Naive thymus-derived CD8-positive, alpha-beta T cell (primary cell): ENCODE measurements around the gene TRMU. TPM values are rescaled to one million over a fixed set of nuclear protein-coding genes. Genes with fewer than 3 reads are reported as not detected.

ENCODE experiments used
- ATAC-seq, 2 donors: fragments of 150-1000 bp; cut with Tn5 transposase in 1 of 2; sonication (Bioruptor Pico), chemical (Tn5 transposase) in 1 of 2; 1 replicate in 1 of 2; 2 replicates in 1 of 2; pipeline ENCODE4 v1.10.0; 2021; ENCODE audit warnings: mild to moderate bottlenecking in 2 of 2, moderate library complexity in 2 of 2
- POLR2A ChIA-PET: fragments of 350-600 bp; sonication (Branson Sonifier 250); formaldehyde crosslinking; loops from one replicate; lab custom pipeline; 2021; ENCODE audit warnings: antibody characterized with exemption; lab: Charles Lee
- DNase-seq, 10 donors: peaks; one replicate each; pipeline versions ENCODE4 v3.0.0 to v3.0.0-alpha.2; 2020 to 2022
- H3K27ac Mint-ChIP-seq, 10 donors: one replicate each; pipeline ENCODE4 v1.8.0; 2020 to 2022; ENCODE audit warnings: mild to moderate bottlenecking in 10 of 10, mixed read lengths in 10 of 10, moderate library complexity in 4 of 10, inconsistent platforms in 1 of 10
- H3K27me3 Mint-ChIP-seq, 5 donors: one replicate each; pipeline ENCODE4 v1.8.0; 2021 to 2022; ENCODE audit warnings: mixed read lengths in 5 of 5
- H3K36me3 Mint-ChIP-seq, 3 donors: one replicate each; pipeline ENCODE4 v1.8.0; 2020 to 2022; ENCODE audit warnings: mixed read lengths in 3 of 3, mild to moderate bottlenecking in 2 of 3, inconsistent platforms in 1 of 3
- H3K4me1 Mint-ChIP-seq, 4 donors: one replicate each; pipeline ENCODE4 v1.8.0; 2021 to 2022; ENCODE audit warnings: mixed read lengths in 4 of 4
- H3K4me3 Mint-ChIP-seq, 10 donors: one replicate each; pipeline ENCODE4 v1.8.0; 2020 to 2022; ENCODE audit warnings: mild to moderate bottlenecking in 10 of 10, mixed read lengths in 10 of 10, moderate library complexity in 6 of 10, inconsistent platforms in 1 of 10
- H3K9me3 Mint-ChIP-seq, 9 donors: one replicate each; pipeline ENCODE4 v1.8.0; 2020 to 2022; ENCODE audit warnings: mixed read lengths in 9 of 9, mild to moderate bottlenecking in 3 of 9, inconsistent platforms in 1 of 9, moderate library complexity in 1 of 9
- polyA plus RNA-seq, 3 donors: library from polyadenylated mRNA; unstranded; fragments of 300-500 nt; fragmentation: Illumina TruSeq; gene quantifications; one replicate each; pipeline ENCODE4 v1.2.3, GENCODE V29; 2021
- total RNA-seq, 8 experiments: library from RNA in 2 of 8; stranded (reverse) in 2 of 8; gene quantifications; one replicate each; pipeline ENCODE4 v1.2.3 and lab custom pipeline; 2021 to 2026

Gene TRMU
- total and polyA plus RNA-seq, 5 experiments from 2014 or later, result 14.6 to 91.7 (median 17.3) TPM

DNA sequence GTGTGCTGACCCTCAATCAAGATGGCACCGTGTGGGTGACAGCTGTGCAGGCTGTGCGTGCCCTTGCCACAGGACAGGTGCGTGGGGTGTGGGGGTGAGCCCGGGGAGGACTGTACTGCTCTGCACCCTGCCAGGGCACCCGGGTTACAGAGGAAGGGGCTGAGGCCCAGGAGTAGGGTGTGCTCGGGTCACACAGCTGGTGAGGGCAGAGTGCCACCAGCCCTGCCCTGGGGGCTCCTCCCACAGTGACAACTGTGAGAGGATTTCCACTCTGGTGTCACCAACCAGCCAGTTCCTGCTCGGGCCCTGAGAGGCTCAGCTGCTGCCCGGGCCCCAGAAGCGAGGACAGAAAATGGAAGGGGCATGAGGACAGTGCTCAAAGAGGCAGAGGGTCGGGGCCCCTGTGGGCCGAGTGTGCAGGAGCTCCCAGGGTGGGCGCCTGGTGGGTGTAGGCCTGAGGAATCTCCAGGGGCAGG is 20.5 kb downstream of the TRMU start:
- H3K4me3 Mint-ChIP-seq, result no peak overlapping the region
- POLR2A ChIA-PET, result no interaction called here
- H3K36me3 Mint-ChIP-seq, result peaks cover 4 to 42% (median 5%) of the 10 kb centered on the region in 3 donors
- peaks cover 0 to 10% (median 2%) of the 10 kb centered on the region in 4 donors for H3K4me1 Mint-ChIP-seq
- no peak for ATAC-seq
- no peak for DNase-seq
- no peaks in the 10 kb centered on the region for H3K27me3 Mint-ChIP-seq
- no peak overlapping the region for H3K27ac Mint-ChIP-seq
- H3K9me3 Mint-ChIP-seq, result peaks cover 0 to 9% (median 6%) of the 10 kb centered on the region in 9 donors

DNA sequence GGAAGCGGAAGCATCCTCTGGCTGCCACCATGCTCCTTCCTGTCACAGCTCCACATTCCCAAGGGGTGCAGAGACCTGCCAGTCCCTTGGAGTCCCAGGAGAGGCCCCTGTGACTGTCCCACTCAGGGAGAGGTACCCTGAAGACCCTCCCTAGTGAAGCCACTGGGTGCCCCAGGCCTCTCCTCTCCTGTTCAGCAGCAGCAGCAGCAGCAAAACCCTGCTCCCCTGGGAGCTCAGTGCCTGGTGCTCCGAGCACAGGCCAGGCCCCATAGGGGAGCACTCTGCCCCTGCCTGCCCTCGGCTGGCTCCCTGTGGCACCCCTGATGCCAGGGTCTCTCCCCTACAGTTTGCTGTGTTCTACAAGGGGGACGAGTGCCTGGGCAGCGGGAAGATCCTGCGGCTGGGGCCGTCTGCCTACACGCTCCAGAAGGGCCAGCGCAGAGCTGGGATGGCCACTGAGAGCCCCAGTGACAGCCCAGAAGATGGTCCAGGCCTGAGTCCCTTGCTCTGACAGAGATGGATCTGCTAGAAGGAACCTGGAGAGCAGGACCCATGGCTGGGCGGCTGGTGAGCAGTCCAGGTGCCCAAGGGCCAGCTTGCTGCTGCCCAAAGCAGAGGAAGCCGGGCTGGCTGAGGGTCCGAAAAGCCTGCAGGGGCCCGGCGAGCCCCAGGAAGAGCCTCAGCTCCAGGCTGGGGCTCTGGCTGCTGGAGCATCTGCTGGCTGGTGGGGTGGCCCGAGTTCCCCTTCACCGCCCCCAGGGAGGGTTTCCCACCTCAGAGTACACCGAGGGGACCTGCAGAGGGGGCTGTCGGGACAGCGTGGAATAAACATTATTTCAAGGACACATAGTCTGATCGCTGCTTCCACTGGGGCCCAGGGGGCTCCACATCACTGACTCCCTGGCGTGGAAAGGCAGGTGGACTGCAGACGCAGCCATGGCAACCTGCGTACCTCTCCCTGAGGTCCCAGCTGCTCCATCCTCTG is 21.3 kb downstream of the TRMU start:
- no peak for ATAC-seq
- Mint-ChIP-seq H3K4me3 (no peak overlapping the region), H3K27ac (no peak overlapping the region), H3K4me1 (peaks cover 0 to 10% (median 2%) of the 10 kb centered on the region in 4 donors), H3K36me3 (peaks cover 4 to 35% (median 5%) of the 10 kb centered on the region in 3 donors), H3K27me3 (no peaks in the 10 kb centered on the region), H3K9me3 (peaks cover 0 to 10% (median 6%) of the 10 kb centered on the region in 9 donors)
- POLR2A ChIA-PET, result no interaction called here
- no peak for DNase-seq

DNA sequence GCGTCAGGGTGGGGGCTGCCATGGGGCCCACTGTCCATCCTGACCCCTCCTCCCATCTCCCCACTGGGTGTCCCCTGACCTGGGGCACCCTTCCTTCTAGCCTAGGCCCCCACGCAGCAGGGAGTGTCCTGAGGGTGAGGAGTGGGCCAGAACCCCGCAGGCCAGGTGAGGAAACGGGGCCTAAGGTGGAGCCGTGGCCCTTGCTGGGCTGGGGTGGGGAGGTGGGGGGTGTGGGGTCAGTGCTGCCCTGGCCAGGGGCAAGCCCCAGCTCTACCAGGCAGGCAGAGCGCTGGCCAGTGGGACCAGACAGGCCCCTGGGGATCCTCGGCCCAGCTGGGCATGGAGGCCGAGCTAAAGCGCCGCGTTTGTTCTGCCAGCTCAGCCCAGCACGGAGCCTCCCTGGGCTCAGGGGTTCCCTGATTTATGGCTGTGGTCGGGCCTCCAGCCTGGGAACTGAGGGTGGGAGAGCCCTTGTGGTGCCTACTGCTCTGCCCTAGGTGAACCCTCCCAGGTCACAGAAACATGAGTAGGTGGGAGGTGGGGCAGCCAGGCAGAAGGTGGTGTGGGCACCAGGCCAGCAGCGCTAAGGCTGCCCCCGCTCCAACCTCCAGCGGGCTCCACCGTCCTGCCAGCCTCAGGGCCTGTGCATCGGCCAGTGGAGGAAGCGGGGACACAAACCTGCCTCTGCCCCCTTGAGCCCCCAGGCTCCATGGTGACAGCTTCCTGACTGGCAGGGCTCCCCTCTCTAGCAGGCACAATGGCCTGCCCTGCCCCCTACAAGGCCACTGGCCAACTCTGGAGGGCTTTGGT is 22.4 kb downstream of the TRMU start:
- DNase-seq (no peak), ATAC-seq (no peak)
- peaks cover 0 to 12% (median 4%) of the 10 kb centered on the region in 4 donors for H3K4me1 Mint-ChIP-seq
- H3K9me3 Mint-ChIP-seq, result peaks cover 0 to 13% (median 6%) of the 10 kb centered on the region in 9 donors
- no peaks in the 10 kb centered on the region for H3K27me3 Mint-ChIP-seq
- peak overlapping the region in 1 of 10 donors; percentile 64 for H3K27ac Mint-ChIP-seq
- POLR2A ChIA-PET, result no interaction called here
- peaks cover 0 to 23% (median 5%) of the 10 kb centered on the region in 3 donors for H3K36me3 Mint-ChIP-seq
- H3K4me3 Mint-ChIP-seq, result no peak overlapping the region

DNA sequence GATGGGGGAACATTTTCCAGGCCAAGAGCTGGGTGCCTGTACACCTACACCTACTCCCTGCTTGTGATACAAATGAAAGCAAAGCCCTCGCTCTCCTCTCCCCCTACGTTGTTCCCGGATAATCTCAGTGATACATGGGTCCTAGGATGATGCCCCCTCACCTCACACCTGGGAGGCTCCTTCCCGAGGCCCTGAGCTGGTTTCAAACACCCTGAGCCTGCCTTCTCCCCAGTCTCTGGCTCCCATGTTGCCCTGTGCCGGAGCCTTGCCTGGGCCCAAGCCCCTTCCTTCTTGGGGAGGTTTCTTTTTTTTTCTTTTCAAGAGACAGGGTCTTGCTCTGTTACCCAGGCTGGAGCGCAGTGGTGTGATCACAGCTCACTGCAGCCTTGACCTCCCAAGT is 23.3 kb downstream of the TRMU start:
- ATAC-seq (no peak), DNase-seq (no peak)
- peak overlapping the region in 3 of 10 donors; percentile 29 to 64 (median 48) for H3K27ac Mint-ChIP-seq
- no peaks in the 10 kb centered on the region for H3K27me3 Mint-ChIP-seq
- H3K36me3 Mint-ChIP-seq, result peaks cover 0 to 17% (median 5%) of the 10 kb centered on the region in 3 donors
- peaks cover 0 to 13% (median 6%) of the 10 kb centered on the region in 9 donors for H3K9me3 Mint-ChIP-seq
- POLR2A ChIA-PET, result no interaction called here
- H3K4me1 Mint-ChIP-seq, result peaks cover 0 to 9% (median 4%) of the 10 kb centered on the region in 4 donors
- H3K4me3 Mint-ChIP-seq, result no peak overlapping the region

DNA sequence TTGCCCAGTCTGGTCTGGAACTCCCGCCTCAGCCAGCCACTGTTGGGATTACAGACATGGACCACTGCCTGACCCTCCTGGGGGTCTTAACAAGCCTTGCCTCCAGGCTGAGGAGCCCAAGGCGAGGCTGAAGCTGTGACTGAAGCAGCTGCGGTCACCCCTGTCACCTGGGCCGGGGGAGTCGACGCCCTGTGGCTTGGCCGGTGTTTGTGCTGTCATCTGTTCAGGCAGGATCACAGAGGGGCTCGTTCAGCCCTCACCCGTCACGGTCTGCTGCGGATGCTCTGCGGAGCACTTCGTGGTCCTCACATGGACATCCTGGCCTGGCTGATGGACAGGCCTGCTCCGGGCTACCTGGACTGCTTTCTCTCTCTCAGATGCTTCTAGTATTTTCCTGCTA is 23.8 kb downstream of the TRMU start:
- peaks cover 0 to 8% (median 4%) of the 10 kb centered on the region in 4 donors for H3K4me1 Mint-ChIP-seq
- H3K4me3 Mint-ChIP-seq, result no peak overlapping the region
- peaks cover 0 to 13% (median 6%) of the 10 kb centered on the region in 9 donors for H3K9me3 Mint-ChIP-seq
- no peaks in the 10 kb centered on the region for H3K27me3 Mint-ChIP-seq
- DNase-seq (no peak), ATAC-seq (no peak)
- peaks cover 0 to 13% (median 5%) of the 10 kb centered on the region in 3 donors for H3K36me3 Mint-ChIP-seq
- POLR2A ChIA-PET, result no interaction called here
- peak overlapping the region in 1 of 10 donors; percentile 48 for H3K27ac Mint-ChIP-seq

DNA sequence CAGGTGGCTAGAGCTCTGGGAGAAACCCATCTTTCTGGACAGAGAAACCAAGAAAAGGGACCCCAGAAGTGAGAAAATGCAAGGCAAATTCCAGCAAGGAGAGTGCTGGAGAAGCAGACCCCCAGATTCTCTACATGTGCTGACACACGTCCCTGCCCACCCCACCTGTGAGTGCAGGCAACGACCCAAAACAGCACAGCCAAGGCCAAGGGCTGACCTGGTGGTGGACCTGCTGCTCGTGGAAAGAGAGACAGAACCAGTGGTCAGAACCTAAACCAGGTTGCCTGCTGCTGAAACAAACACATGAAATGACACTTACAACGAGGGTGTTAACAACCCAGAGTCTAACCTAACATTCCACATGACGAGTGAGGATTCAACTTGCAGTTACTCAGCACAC is 24.6 kb downstream of the TRMU start:
- ATAC-seq (no peak), DNase-seq (no peak)
- POLR2A ChIA-PET, result no interaction called here
- no peaks in the 10 kb centered on the region for H3K27me3 Mint-ChIP-seq
- no peak overlapping the region for H3K4me3 Mint-ChIP-seq
- peaks cover 0 to 13% (median 5%) of the 10 kb centered on the region in 3 donors for H3K36me3 Mint-ChIP-seq
- H3K27ac Mint-ChIP-seq, result no peak overlapping the region
- H3K4me1 Mint-ChIP-seq, result peaks cover 0 to 8% (median 4%) of the 10 kb centered on the region in 4 donors
- peaks cover 0 to 13% (median 6%) of the 10 kb centered on the region in 9 donors for H3K9me3 Mint-ChIP-seq

DNA sequence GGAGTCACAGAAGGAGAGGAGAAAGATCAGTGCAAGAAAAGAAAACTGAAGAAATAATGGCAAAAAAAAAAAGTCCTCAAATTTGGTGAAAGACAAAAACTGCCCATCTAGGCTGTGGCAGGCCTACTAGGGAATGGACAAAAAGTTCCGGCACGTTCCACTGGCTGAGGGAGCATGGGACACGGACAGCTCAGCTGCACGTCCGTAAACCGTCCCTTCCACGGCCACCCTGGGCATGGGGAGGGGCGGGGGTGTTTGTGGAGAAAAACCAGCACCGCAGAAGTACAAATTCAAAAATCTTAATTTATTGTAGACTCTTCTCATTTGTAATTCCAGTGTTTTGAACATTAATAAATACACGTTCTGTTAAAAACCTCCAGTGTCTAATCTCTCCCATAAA is 25.4 kb downstream of the TRMU start:
- peaks cover 0 to 10% (median 5%) of the 10 kb centered on the region in 3 donors for H3K36me3 Mint-ChIP-seq
- H3K4me1 Mint-ChIP-seq, result peaks cover 0 to 4% (median 3%) of the 10 kb centered on the region in 4 donors
- no peak overlapping the region for H3K4me3 Mint-ChIP-seq
- POLR2A ChIA-PET, result no interaction called here
- H3K9me3 Mint-ChIP-seq, result peaks cover 0 to 13% (median 6%) of the 10 kb centered on the region in 9 donors
- DNase-seq (no peak), ATAC-seq (no peak)
- H3K27ac Mint-ChIP-seq, result peak overlapping the region in 1 of 10 donors; percentile 36
- no peaks in the 10 kb centered on the region for H3K27me3 Mint-ChIP-seq

DNA sequence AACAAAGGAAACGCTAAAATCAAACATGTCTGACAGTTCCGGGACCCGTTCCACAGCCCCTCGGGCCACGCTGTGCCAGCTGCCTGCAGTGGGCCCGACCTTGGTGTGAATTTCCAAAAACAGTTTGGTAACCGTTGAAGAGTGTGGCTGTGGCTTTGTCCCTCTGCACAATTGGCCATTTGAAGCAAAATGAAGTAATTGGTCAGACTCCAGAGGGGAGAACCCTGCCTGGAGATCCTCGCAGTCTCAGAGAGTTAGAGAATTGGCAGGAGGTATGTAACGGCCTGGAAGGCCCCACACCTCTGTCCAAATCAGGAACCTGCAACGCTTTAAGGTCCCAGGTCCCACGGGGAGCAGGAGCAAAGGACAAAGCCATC is 26.3 kb downstream of the TRMU start:
- Mint-ChIP-seq H3K27ac (no peak overlapping the region), H3K4me1 (peaks cover 0 to 4% (median 3%) of the 10 kb centered on the region in 4 donors), H3K36me3 (peaks cover 0 to 8% (median 5%) of the 10 kb centered on the region in 3 donors), H3K9me3 (peaks cover 0 to 13% (median 6%) of the 10 kb centered on the region in 9 donors), H3K4me3 (no peak overlapping the region), H3K27me3 (no peaks in the 10 kb centered on the region)
- ATAC-seq (no peak), DNase-seq (no peak)
- POLR2A ChIA-PET, result interaction anchor here (0.6 kb wide), 1 partner anchor 62 kb away, joined by 3 read pairs; no protein-coding TSS in a partner anchor

DNA sequence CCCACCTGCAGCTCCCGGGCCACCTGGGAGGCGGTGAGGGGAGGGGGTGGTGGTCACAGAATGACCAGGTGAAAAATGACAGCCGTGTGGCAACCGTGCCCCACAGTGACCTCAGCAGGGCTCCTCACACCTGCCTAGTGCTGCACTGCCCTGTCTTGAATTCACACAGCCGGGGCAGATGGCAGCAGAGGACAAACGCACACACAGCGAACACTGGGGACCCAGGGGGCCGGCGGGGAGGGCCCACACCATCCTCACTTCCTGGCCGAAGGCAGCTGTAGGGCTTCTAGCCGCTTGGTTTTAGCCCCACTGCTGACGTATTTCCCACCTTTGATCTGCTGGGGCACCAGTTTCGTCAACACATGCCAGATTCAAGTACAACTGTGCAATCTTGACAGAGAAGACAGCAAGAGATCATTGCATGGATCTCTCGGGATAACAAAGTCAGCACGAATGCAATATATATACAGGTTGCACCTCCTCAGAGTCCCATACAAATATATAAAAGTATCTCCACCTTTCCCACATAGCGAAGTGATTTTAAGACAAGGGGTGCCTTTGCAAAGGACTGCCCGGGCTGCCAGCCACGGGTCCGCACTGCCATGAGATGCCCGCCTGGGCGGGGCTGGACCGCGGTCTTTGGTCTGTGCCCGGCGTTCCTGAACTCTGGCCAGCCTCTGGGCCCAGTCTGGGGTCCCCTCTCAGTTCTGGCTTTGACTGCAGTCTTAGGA is 26.9 kb downstream of the TRMU start:
- H3K4me3 Mint-ChIP-seq, result no peak overlapping the region
- H3K4me1 Mint-ChIP-seq, result peaks cover 0 to 4% (median 3%) of the 10 kb centered on the region in 4 donors
- no peak for ATAC-seq
- POLR2A ChIA-PET, result interaction anchor here (0.6 kb wide), 1 partner anchor 61 kb away, joined by 3 read pairs; no protein-coding TSS in a partner anchor
- peaks cover 0 to 13% (median 6%) of the 10 kb centered on the region in 9 donors for H3K9me3 Mint-ChIP-seq
- no peak for DNase-seq
- H3K27me3 Mint-ChIP-seq, result no peaks in the 10 kb centered on the region
- H3K36me3 Mint-ChIP-seq, result peaks cover 0 to 5% (median 5%) of the 10 kb centered on the region in 3 donors
- peak overlapping the region in 2 of 10 donors; percentile 19 to 34 for H3K27ac Mint-ChIP-seq

DNA sequence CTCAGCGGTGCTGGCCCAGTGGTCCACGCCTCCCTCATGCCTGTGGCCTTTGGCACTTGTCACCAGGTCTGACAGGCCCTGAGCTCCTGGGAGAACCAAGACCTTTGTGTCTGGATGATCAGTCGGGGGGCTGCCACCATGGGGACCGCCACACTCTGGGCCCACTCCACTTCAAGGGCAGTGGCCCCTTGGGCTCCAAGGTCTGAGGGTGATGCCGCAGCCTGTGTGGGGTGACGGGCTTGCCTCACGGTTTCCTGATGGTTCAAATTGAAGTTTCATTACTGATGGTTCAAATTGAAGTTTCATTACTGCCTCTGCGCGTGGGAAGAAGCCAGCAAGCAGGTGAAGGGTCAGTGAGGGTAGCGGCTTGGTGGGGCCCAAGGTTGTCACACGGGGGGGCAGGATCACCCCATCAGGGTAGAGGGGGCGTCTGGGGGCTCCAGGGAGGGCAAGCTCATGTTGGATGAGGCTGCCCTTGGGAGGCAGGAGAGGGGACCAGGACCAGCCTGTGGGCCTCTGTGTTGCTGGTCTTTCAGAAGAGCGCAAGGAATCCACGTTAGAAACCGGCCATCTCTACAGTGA is 27.5 kb downstream of the TRMU start:
- Mint-ChIP-seq H3K4me3 (no peak overlapping the region), H3K27me3 (peaks cover 0 to 4% (median 0%) of the 10 kb centered on the region in 5 donors), H3K27ac (no peak overlapping the region), H3K4me1 (peaks cover 0 to 8% (median 5%) of the 10 kb centered on the region in 4 donors), H3K9me3 (peaks cover 0 to 13% (median 6%) of the 10 kb centered on the region in 9 donors), H3K36me3 (peaks cover 0 to 5% (median 2%) of the 10 kb centered on the region in 3 donors)
- ATAC-seq, result no peak
- no peak for DNase-seq
- POLR2A ChIA-PET, result no interaction called here

DNA sequence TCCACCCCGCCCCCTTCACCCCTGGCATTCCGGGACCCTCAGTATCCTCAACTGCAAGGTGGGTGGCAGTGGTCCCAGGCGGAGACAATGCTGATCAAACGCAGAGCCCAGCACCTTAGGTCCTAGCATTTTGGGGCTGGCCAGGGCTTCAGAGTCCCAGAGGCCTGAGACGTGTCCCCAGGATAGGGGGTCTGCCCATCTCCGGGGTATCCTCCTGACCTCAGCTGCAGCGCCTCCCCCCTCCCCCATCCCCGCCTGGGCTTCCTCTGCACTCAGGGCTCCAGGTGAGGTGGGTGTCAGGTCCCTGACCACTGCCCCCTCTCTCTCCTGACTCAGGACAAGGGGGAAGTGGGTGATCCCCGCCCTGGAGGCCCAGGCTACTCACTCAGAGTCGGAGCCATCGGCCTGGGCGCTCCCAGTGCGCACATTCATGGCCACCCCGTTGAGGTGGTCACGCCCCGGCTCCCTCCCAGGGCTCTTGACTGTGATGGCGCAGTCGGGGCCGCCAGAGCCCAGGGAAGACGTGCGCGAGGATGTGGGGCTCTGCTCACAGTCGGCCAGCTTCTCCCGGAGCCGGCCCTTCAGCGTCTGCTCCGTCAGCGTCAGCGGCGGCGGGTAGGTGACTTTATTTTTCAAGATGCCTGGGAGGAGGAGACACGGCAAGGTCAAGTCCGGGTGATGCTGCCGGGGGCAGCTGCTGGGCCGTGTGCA is 28.3 kb downstream of the TRMU start:
- H3K4me1 Mint-ChIP-seq, result peaks cover 0 to 8% (median 5%) of the 10 kb centered on the region in 4 donors

More for the DNA sequence above, 28.3 kb downstream of the TRMU start:
- Mint-ChIP-seq H3K9me3 (peaks cover 0 to 13% (median 6%) of the 10 kb centered on the region in 9 donors), H3K4me3 (no peak overlapping the region), H3K36me3 (peaks cover 0 to 5% (median 2%) of the 10 kb centered on the region in 3 donors), H3K27ac (peak overlapping the region in 1 of 10 donors; percentile 59), H3K27me3 (peaks cover 0 to 7% (median 0%) of the 10 kb centered on the region in 5 donors)
- POLR2A ChIA-PET, result no interaction called here
- ATAC-seq, result no peak
- DNase-seq, result no peak
